K562 (cell line): ENCODE data around the gene SMIM10L1. TPM values are rescaled to one million over a fixed set of nuclear protein-coding genes. Genes with fewer than 3 reads are reported as not detected.

Experiments
- ARID1B ChIP-seq: fragments of 450-650 bp; IDR thresholded peaks from 2 replicates; pipeline ENCODE4 v1.6.1; 2016; ENCODE audit warnings: antibody characterized with exemption, mild to moderate bottlenecking, inconsistent platforms
- BDP1 ChIP-seq: IDR thresholded peaks from 3 replicates; pipeline ENCODE4 v1.6.1; 2011; ENCODE audit not compliant: insufficient read length, insufficient read depth
- COPS2 ChIP-seq: fragments of 450-650 bp; conservative IDR thresholded peaks from 2 replicates; pipeline ENCODE4 v1.6.1; 2016; ENCODE audit warnings: mild to moderate bottlenecking, moderate library complexity
- DNMT1 ChIP-seq: fragments of 450-650 bp; IDR thresholded peaks from 2 replicates; pipeline ENCODE4 v1.6.1; 2016; ENCODE audit warnings: antibody characterized with exemption, mild to moderate bottlenecking
- FOXJ2 ChIP-seq: fragments of 200-800 bp; sonication (Bioruptor generic); IDR thresholded peaks from 2 replicates; pipeline ENCODE4 v1.6.1; 2016; ENCODE audit warnings: missing genetic modification characterization, missing compliant biosample characterization
- HDAC6 ChIP-seq: IDR thresholded peaks from 2 replicates; pipeline ENCODE4 v1.6.1; 2012; ENCODE audit warnings: low read depth, mild to moderate bottlenecking, control low read depth, inconsistent platforms, low read length, moderate library complexity
- HMGN3 ChIP-seq: IDR thresholded peaks from 2 replicates; pipeline ENCODE4 v1.6.1; 2011; ENCODE audit warnings: borderline replicate concordance, low read depth, mild to moderate bottlenecking, mixed read lengths, low read length; ENCODE audit not compliant: insufficient read length; ENCODE audit errors: extremely low read depth
- MBD2 ChIP-seq: sonication (generic); IDR thresholded peaks from 2 replicates; pipeline ENCODE4 v1.6.1; 2016; ENCODE audit warnings: low read depth, borderline replicate concordance
- NBN ChIP-seq: fragments of 450-650 bp; IDR thresholded peaks from 2 replicates; pipeline ENCODE4 v1.6.1; 2016; ENCODE audit warnings: low read depth, mild to moderate bottlenecking
- NFATC3 ChIP-seq: fragments of 450-650 bp; IDR thresholded peaks from 2 replicates; pipeline ENCODE4 v1.6.1; 2017; ENCODE audit warnings: mild to moderate bottlenecking
- NFIC ChIP-seq: fragments of 450-650 bp; IDR thresholded peaks from 2 replicates; pipeline ENCODE4 v1.6.1; 2017; ENCODE audit warnings: mild to moderate bottlenecking, inconsistent platforms
- NFRKB ChIP-seq: fragments of 450-650 bp; IDR thresholded peaks from 2 replicates; pipeline ENCODE4 v1.6.1; 2016; ENCODE audit warnings: low read depth
- NONO ChIP-seq, 2 experiments: fragments of 200-400 bp in 1 of 2; fragments of 450-650 bp in 1 of 2; formaldehyde crosslinking in 1 of 2; IDR thresholded peaks; 2 replicates each; pipeline ENCODE4 v1.6.1; 2017; ENCODE audit warnings: low read depth in 2 of 2, mild to moderate bottlenecking in 2 of 2, moderate library complexity in 2 of 2, low read length in 1 of 2
- OTX1 ChIP-seq: fragments of 450-650 bp; formaldehyde crosslinking; IDR thresholded peaks from 2 replicates; pipeline ENCODE4 v1.4.0; 2022; ENCODE audit warnings: mild to moderate bottlenecking
- PML ChIP-seq: IDR thresholded peaks from 2 replicates; pipeline ENCODE4 v1.6.1; 2012; ENCODE audit warnings: low read length, inconsistent platforms
- PTBP1 ChIP-seq: fragments of 200-400 bp; formaldehyde crosslinking; IDR thresholded peaks from 2 replicates; pipeline ENCODE4 v1.6.1; 2017; ENCODE audit warnings: low read depth, low read length
- PTTG1 ChIP-seq: fragments of 450-650 bp; IDR thresholded peaks from 2 replicates; pipeline ENCODE4 v1.6.1; 2016; ENCODE audit warnings: low read depth, mild to moderate bottlenecking, missing genetic modification characterization, missing compliant biosample characterization
- SMARCA4 ChIP-seq: fragments of 450-650 bp; IDR thresholded peaks from 2 replicates; pipeline ENCODE4 v1.6.1; 2016
- SP1 ChIP-seq: sonication (generic); formaldehyde crosslinking; IDR thresholded peaks from 2 replicates; pipeline ENCODE4 v1.8.1; 2022; ENCODE audit warnings: mild to moderate bottlenecking, missing genetic modification reagents
- ZC3H8 ChIP-seq: fragments of 450-650 bp; IDR thresholded peaks from 2 replicates; pipeline ENCODE4 v1.6.1; 2017
- ZNF124 ChIP-seq: sonication (generic); formaldehyde crosslinking; IDR thresholded peaks from 2 replicates; pipeline ENCODE4 v1.8.1; 2022; ENCODE audit warnings: missing genetic modification reagents
- ZNF134 ChIP-seq: fragments of 250-450 bp; sonication (Bioruptor Pico); conservative IDR thresholded peaks from 2 replicates; pipeline ENCODE4 v1.4.0; 2020
- ZNF217 ChIP-seq: sonication (generic); formaldehyde crosslinking; IDR thresholded peaks from 2 replicates; pipeline ENCODE4 v1.8.0; 2022; ENCODE audit warnings: mild to moderate bottlenecking, missing genetic modification reagents
- ZNF511 ChIP-seq: sonication (generic); formaldehyde crosslinking; IDR thresholded peaks from 2 replicates; pipeline ENCODE4 v1.8.0; 2022; ENCODE audit warnings: mild to moderate bottlenecking, missing genetic modification reagents
- ZNF586 ChIP-seq: fragments of 450-650 bp; formaldehyde crosslinking; conservative IDR thresholded peaks from 2 replicates; pipeline ENCODE4 v1.4.0; 2020; ENCODE audit warnings: mild to moderate bottlenecking, moderate library complexity
- polyA plus RNA-seq, 8 experiments: library from polyadenylated mRNA; depleted of rRNA in 4 of 8; stranded (reverse) in 5 of 8; unstranded in 3 of 8; fragments of >200 nt; fragmentation: Nextera tagmentation in 2 of 8; fragmentation: Illumina TruSeq in 1 of 8; extraction: Ambion mirVana in 2 of 8; extraction: Trizol in 1 of 8; gene quantifications; 2 replicates each; pipeline versions ENCODE4 v1.2.1 to v1.2.3, GENCODE V29; 2011 to 2014; ENCODE audit warnings: inconsistent platforms in 1 of 8, missing spikeins in 1 of 8
- total RNA-seq, 7 experiments: library from RNA; depleted of rRNA in 6 of 7; stranded (reverse); fragments of >200 nt in 6 of 7; fragmentation: Illumina TruSeq in 2 of 7; extraction: Trizol in 2 of 7; gene quantifications; 2 replicates each; pipeline versions ENCODE4 v1.2.1 to v1.2.3, GENCODE V29; 2011 to 2021; ENCODE audit warnings: low replicate concordance in 1 of 7
- TF ChIP-seq, protein P1 (sequence below), 3 experiments: fragments of 200-800 bp in 1 of 3; sonication (Bioruptor generic) in 1 of 3; sonication (generic) in 1 of 3; formaldehyde crosslinking in 1 of 3; IDR thresholded peaks; 2 replicates each; pipeline versions ENCODE4 v1.6.1 to v1.8.0; 2016 to 2022; ENCODE audit warnings: mild to moderate bottlenecking in 2 of 3, missing compliant biosample characterization in 2 of 3, missing genetic modification characterization in 2 of 3, missing genetic modification reagents in 1 of 3
- TF ChIP-seq, protein P2 (sequence below): fragments of 250-450 bp; sonication (Bioruptor Pico); IDR thresholded peaks from 2 replicates; pipeline ENCODE4 v1.5.0; 2020; ENCODE audit warnings: mild to moderate bottlenecking

The SMIM10L1 gene
- total and polyA plus RNA-seq, 9 of the 15 experiments (the other 6 are each of a cell fraction or from before 2014, with no cell fraction given) = 3.0 to 12.1 (median 9.0) TPM

DNA sequence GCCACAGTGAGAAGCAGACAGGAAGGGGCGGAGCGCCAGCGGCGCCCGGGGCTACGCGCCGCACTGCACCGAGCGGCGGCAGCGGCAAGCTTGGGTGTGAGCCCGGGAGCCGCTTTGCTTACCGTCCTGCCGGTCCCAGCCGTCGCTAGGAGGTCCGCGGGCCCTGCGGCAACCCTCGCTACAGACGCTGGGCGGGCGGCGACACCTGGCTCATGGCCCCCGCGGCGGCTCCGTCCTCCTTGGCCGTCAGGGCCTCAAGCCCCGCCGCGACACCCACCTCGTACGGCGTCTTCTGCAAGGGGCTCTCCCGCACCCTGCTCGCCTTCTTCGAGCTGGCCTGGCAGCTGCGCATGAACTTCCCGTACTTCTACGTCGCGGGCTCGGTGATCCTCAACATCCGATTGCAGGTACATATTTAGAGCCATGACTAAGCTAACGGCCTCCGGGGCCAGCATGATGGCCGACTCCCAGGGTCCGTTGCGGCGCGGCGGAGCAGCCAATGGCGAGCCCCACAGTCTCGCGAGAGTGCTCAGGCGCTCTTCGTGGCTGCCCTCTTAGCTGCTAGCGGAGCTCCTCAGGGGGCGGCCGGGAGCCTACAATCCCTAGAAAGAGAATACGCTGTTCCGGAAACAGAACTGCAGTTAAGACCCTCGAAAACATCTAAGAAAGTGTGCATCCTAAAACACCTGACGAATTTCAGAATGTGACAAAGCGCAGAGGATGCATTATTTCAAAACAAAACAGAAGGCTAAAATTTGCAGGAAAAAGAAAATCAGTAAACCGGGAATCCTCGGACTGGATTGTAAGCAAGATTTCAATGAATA is at the start of gene SMIM10L1 (continued):
- TF ChIP-seq MBD2 = peak; percentile 34; the same call in 1 of the 2 replicates
- no peak for TF ChIP-seq NBN
- TF ChIP-seq, protein P1, sequence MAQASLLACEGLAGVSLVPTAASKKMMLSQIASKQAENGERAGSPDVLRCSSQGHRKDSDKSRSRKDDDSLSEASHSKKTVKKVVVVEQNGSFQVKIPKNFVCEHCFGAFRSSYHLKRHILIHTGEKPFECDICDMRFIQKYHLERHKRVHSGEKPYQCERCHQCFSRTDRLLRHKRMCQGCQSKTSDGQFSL (CRISPR knock-in tag; IDR thresholded peaks at IDR 0.05) = no peak
- TF ChIP-seq, protein P1 (tag; IDR thresholded peaks at IDR 0.05) = no peak
- no peak for TF ChIP-seq SMARCA4
- no peak for TF ChIP-seq HDAC6
- TF ChIP-seq ZNF586 (CRISPR knock-in tag) = no peak
- TF ChIP-seq SP1 = peak; percentile 64
- no peak for TF ChIP-seq PTTG1 (tag)
- no peak for TF ChIP-seq NFATC3
- TF ChIP-seq PTBP1 = no peak
- no peak for TF ChIP-seq ZNF124
- TF ChIP-seq ARID1B = peak; percentile 10; the same call in 1 of the 2 replicates
- TF ChIP-seq NONO (IDR thresholded peaks at IDR 0.05; ENCODE audit: low read depth in 2 of 2, low read length in 1 of 2) = peak in 1 of 2 experiments; percentile 68; a peak in 2 of 4 replicates
- TF ChIP-seq OTX1 (CRISPR knock-in tag) = no peak
- no peak for TF ChIP-seq ZNF217 (CRISPR knock-in tag)
- TF ChIP-seq FOXJ2 (tag) = no peak
- TF ChIP-seq COPS2 = no peak
- TF ChIP-seq ZNF134 (CRISPR knock-in tag) = no peak
- no peak for TF ChIP-seq BDP1
- peak; percentile 39 for TF ChIP-seq HMGN3
- TF ChIP-seq NFRKB = peak; percentile 87
- no peak for TF ChIP-seq ZC3H8
- peak; percentile 22; the same call in 1 of the 2 replicates for TF ChIP-seq NFIC
- TF ChIP-seq PML = peak; percentile 51; the same call in 1 of the 2 replicates
- TF ChIP-seq ZNF511 = peak; percentile 23; the same call in 1 of the 2 replicates
- no peak for TF ChIP-seq DNMT1
- TF ChIP-seq, protein P2, sequence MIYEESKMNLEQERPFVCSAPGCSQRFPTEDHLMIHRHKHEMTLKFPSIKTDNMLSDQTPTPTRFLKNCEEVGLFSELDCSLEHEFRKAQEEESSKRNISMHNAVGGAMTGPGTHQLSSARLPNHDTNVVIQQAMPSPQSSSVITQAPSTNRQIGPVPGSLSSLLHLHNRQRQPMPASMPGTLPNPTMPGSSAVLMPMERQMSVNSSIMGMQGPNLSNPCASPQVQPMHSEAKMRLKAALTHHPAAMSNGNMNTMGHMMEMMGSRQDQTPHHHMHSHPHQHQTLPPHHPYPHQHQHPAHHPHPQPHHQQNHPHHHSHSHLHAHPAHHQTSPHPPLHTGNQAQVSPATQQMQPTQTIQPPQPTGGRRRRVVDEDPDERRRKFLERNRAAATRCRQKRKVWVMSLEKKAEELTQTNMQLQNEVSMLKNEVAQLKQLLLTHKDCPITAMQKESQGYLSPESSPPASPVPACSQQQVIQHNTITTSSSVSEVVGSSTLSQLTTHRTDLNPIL (CRISPR knock-in tag) = no peak
